ENCODE data around the gene MYPN.

- TF ChIP-seq REST (IDR thresholded peaks at IDR 0.05) (no peak), EGR1 (IDR thresholded peaks at IDR 0.05; ENCODE audit: low read depth in 2 of 2) (no peak), SP1 (IDR thresholded peaks at IDR 0.05) (no peak), ZBTB33 (IDR thresholded peaks at IDR 0.05) (no peak), YY1 (IDR thresholded peaks at IDR 0.05) (no peak)
- TF ChIP-seq, protein P1, sequence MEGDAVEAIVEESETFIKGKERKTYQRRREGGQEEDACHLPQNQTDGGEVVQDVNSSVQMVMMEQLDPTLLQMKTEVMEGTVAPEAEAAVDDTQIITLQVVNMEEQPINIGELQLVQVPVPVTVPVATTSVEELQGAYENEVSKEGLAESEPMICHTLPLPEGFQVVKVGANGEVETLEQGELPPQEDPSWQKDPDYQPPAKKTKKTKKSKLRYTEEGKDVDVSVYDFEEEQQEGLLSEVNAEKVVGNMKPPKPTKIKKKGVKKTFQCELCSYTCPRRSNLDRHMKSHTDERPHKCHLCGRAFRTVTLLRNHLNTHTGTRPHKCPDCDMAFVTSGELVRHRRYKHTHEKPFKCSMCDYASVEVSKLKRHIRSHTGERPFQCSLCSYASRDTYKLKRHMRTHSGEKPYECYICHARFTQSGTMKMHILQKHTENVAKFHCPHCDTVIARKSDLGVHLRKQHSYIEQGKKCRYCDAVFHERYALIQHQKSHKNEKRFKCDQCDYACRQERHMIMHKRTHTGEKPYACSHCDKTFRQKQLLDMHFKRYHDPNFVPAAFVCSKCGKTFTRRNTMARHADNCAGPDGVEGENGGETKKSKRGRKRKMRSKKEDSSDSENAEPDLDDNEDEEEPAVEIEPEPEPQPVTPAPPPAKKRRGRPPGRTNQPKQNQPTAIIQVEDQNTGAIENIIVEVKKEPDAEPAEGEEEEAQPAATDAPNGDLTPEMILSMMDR (IDR thresholded peaks at IDR 0.05; ENCODE audit: low read depth, low read length, missing input control) = no peak
Measured at GRCh38 chr10:68180490-68180889, 71.2 kb downstream of the MYPN start.
